ENCODE measurements around the gene DNAJC5G.

DNAJC5G gene

GRCh38 chr2:27255187-27255586, 20.0 kb upstream of the DNAJC5G start:
- Histone ChIP-seq H3K4me2 (ENCODE audit: low read length) (no peak overlapping the region), H3K27ac (no peak overlapping the region)

GRCh38 chr2:27255660-27256059, 19.6 kb upstream of the DNAJC5G start:
- H3K4me1 ChIP-seq = no peaks in the 10 kb centered on the region
- H3K9ac ChIP-seq = no peak overlapping the region
- no peak overlapping the region for H3K4me2 ChIP-seq (ENCODE audit: low read length)
- no peaks in the 10 kb centered on the region for H3K27me3 ChIP-seq (ENCODE audit: control insufficient read depth, insufficient read depth, low read length)
- no peak overlapping the region for H3K27ac ChIP-seq
- no peaks in the 10 kb centered on the region for H3K36me3 ChIP-seq (ENCODE audit: control insufficient read depth, insufficient read depth, low read length)
- H3K4me3 ChIP-seq (ENCODE audit: low read depth, low read length) = no peak overlapping the region
- no peaks in the 10 kb centered on the region for H3K79me2 ChIP-seq
- no peak overlapping the region for H2AFZ ChIP-seq
- no peaks in the 10 kb centered on the region for H3K9me3 ChIP-seq (ENCODE audit: control insufficient read depth, low read length)
- no peak for TF ChIP-seq CTCF (IDR thresholded peaks at IDR 0.05)

More at GRCh38 chr2:27255187-27255586, 20.0 kb upstream of the DNAJC5G start:
- no peak overlapping the region for H3K4me3 ChIP-seq (ENCODE audit: low read depth, low read length)
- TF ChIP-seq CTCF (IDR thresholded peaks at IDR 0.05) = no peak
- no peaks in the 10 kb centered on the region for H3K27me3 ChIP-seq (ENCODE audit: control insufficient read depth, insufficient read depth, low read length)
- no peak overlapping the region for H2AFZ ChIP-seq
- no peaks in the 10 kb centered on the region for H3K36me3 ChIP-seq (ENCODE audit: control insufficient read depth, insufficient read depth, low read length)
- H3K9me3 ChIP-seq (ENCODE audit: control insufficient read depth, low read length) = no peaks in the 10 kb centered on the region
- H3K9ac ChIP-seq = no peak overlapping the region
- no peaks in the 10 kb centered on the region for H3K4me1 ChIP-seq
- H3K79me2 ChIP-seq = no peaks in the 10 kb centered on the region

GRCh38 chr2:27256855-27257454, 18.3 kb upstream of the DNAJC5G start:
- Histone ChIP-seq H3K9me3 (ENCODE audit: control insufficient read depth, low read length) (no peaks in the 10 kb centered on the region), H3K4me1 (no peaks in the 10 kb centered on the region), H3K36me3 (ENCODE audit: control insufficient read depth, insufficient read depth, low read length) (no peaks in the 10 kb centered on the region), H3K27ac (no peak overlapping the region), H2AFZ (no peak overlapping the region), H3K9ac (no peak overlapping the region), H3K79me2 (no peaks in the 10 kb centered on the region), H3K4me2 (ENCODE audit: low read length) (no peak overlapping the region), H3K27me3 (ENCODE audit: control insufficient read depth, insufficient read depth, low read length) (no peaks in the 10 kb centered on the region), H3K4me3 (ENCODE audit: low read depth, low read length) (no peak overlapping the region)
- no peak for TF ChIP-seq CTCF (IDR thresholded peaks at IDR 0.05)

GRCh38 chr2:27258051-27258450, 17.2 kb upstream of the DNAJC5G start:
- TF ChIP-seq CTCF (IDR thresholded peaks at IDR 0.05) = no peak
- Histone ChIP-seq H3K9me3 (ENCODE audit: control insufficient read depth, low read length) (no peaks in the 10 kb centered on the region), H3K79me2 (no peaks in the 10 kb centered on the region), H3K27me3 (ENCODE audit: control insufficient read depth, insufficient read depth, low read length) (no peaks in the 10 kb centered on the region), H3K4me3 (ENCODE audit: low read depth, low read length) (no peak overlapping the region), H3K27ac (no peak overlapping the region), H2AFZ (no peak overlapping the region), H3K4me2 (ENCODE audit: low read length) (no peak overlapping the region), H3K9ac (no peak overlapping the region), H3K4me1 (no peaks in the 10 kb centered on the region), H3K36me3 (ENCODE audit: control insufficient read depth, insufficient read depth, low read length) (no peaks in the 10 kb centered on the region)

GRCh38 chr2:27261241-27261925, 13.8 kb upstream of the DNAJC5G start:
- Histone ChIP-seq H2AFZ (no peak overlapping the region), H3K36me3 (ENCODE audit: control insufficient read depth, insufficient read depth, low read length) (no peaks in the 10 kb centered on the region), H3K27ac (no peak overlapping the region), H3K9ac (no peak overlapping the region), H3K4me2 (ENCODE audit: low read length) (no peak overlapping the region), H3K4me3 (ENCODE audit: low read depth, low read length) (no peak overlapping the region), H3K9me3 (ENCODE audit: control insufficient read depth, low read length) (no peaks in the 10 kb centered on the region), H3K79me2 (no peaks in the 10 kb centered on the region), H3K4me1 (peaks cover 5% of the 10 kb centered on the region), H3K27me3 (ENCODE audit: control insufficient read depth, insufficient read depth, low read length) (no peaks in the 10 kb centered on the region)
- no peak for TF ChIP-seq CTCF (IDR thresholded peaks at IDR 0.05)

All from parathyroid adenoma (tissue), 2 donors.